ENCODE data around the gene ASH1L. TPM values are rescaled to one million over a fixed set of nuclear protein-coding genes. Genes with fewer than 3 reads are reported as not detected.

Gene ASH1L
- total and polyA plus RNA-seq, 3 donors from 2014 or later: 20.6 to 93.0 (median 87.6) TPM

DNA sequence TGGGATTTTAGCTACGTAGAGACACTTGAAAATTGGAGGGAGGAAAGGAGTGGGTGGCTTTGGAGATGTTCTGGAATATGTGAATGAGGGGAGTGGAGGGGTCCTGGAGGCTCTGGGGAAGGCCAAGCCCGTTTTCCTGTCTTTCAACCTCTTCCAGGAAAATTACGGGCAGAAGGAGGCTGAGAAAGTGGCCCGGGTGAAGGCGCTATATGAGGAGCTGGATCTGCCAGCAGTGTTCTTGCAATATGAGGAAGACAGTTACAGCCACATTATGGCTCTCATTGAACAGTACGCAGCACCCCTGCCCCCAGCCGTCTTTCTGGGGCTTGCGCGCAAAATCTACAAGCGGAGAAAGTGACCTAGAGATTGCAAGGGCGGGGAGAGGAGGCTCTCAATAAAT, 242.4 kb downstream of the ASH1L start:
- no peaks in the 10 kb centered on the region for H3K9me3 ChIP-seq
- 33 to 35% methylated on average over 11 of the region's 11 CpGs for WGBS, 2 donors
- H3K4me3 ChIP-seq: peak overlapping the region; percentile 56 to 60
- H3K4me1 ChIP-seq: peaks cover 14% of the 10 kb centered on the region
- H3K36me3 ChIP-seq (ENCODE audit: low read depth, missing control alignments): no peaks in the 10 kb centered on the region
- intact Hi-C loops (cut with DNase I; ENCODE audit: low total_unique reads): loop anchor here (10.0 kb wide), 2 partner anchors 65 to 275 kb away; partner anchors contain the start of gene ENTREP3
- H3K27me3 ChIP-seq: no peaks in the 10 kb centered on the region
- DNase-seq: no peak
- no peak for TF ChIP-seq POLR2A (IDR thresholded peaks at IDR 0.05)
- TF ChIP-seq, protein P1, sequence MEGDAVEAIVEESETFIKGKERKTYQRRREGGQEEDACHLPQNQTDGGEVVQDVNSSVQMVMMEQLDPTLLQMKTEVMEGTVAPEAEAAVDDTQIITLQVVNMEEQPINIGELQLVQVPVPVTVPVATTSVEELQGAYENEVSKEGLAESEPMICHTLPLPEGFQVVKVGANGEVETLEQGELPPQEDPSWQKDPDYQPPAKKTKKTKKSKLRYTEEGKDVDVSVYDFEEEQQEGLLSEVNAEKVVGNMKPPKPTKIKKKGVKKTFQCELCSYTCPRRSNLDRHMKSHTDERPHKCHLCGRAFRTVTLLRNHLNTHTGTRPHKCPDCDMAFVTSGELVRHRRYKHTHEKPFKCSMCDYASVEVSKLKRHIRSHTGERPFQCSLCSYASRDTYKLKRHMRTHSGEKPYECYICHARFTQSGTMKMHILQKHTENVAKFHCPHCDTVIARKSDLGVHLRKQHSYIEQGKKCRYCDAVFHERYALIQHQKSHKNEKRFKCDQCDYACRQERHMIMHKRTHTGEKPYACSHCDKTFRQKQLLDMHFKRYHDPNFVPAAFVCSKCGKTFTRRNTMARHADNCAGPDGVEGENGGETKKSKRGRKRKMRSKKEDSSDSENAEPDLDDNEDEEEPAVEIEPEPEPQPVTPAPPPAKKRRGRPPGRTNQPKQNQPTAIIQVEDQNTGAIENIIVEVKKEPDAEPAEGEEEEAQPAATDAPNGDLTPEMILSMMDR (IDR thresholded peaks at IDR 0.05): no peak
- peak overlapping the region in 1 of 2 donors; percentile 90 for H3K27ac ChIP-seq

DNA sequence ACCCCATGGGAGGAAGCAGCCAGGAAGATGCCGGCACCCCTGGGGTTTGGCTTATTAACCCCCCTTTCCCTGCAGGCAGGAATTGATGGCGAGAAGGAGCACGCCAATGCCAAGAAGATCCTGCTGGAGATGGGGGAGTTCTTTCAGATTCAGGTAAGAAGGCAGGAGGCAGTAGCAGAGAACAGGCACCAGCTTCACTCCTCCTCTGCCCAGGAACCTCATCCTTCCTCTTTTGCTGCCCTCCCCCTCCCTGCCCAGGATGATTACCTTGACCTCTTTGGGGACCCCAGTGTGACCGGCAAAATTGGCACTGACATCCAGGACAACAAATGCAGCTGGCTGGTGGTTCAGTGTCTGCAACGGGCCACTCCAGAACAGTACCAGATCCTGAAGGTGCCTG, 243.1 kb downstream of the ASH1L start:
- Histone ChIP-seq H3K27ac (no peak overlapping the region), H3K4me3 (no peak overlapping the region), H3K9me3 (no peaks in the 10 kb centered on the region), H3K36me3 (ENCODE audit: low read depth, missing control alignments) (no peaks in the 10 kb centered on the region), H3K27me3 (no peaks in the 10 kb centered on the region), H3K4me1 (peaks cover 12% of the 10 kb centered on the region)
- 71 to 77% methylated on average over 5 of the region's 5 CpGs for WGBS, 2 donors
- no peak for TF ChIP-seq POLR2A (IDR thresholded peaks at IDR 0.05)
- TF ChIP-seq, protein P1 (IDR thresholded peaks at IDR 0.05): no peak
- intact Hi-C loops (cut with DNase I; ENCODE audit: low total_unique reads): no loop called here
- DNase-seq: no peak

DNA sequence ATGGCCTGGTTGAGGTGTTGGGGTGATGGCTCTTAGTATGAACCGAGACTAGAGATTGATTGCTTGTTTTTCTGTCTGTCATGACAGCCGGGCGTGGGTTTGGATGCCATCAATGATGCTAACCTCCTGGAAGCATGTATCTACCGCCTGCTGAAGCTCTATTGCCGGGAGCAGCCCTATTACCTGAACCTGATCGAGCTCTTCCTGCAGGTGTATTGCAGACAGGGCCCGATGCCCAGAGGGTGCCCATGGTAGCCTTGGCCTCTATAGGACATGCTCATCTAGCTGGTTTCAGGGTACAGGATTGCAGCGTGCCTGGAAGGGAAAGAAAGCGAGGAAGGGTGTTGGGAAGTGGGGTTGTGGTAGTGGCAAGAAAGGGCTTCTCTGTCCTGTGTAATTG, 244.5 kb downstream of the ASH1L start:
- no peak overlapping the region for H3K27ac ChIP-seq
- TF ChIP-seq POLR2A (IDR thresholded peaks at IDR 0.05): no peak
- TF ChIP-seq, protein P1 (IDR thresholded peaks at IDR 0.05): no peak
- no peaks in the 10 kb centered on the region for H3K9me3 ChIP-seq
- H3K4me1 ChIP-seq: peaks cover 12% of the 10 kb centered on the region
- H3K4me3 ChIP-seq: no peak overlapping the region
- no peaks in the 10 kb centered on the region for H3K27me3 ChIP-seq
- H3K36me3 ChIP-seq (ENCODE audit: low read depth, missing control alignments): no peaks in the 10 kb centered on the region
- intact Hi-C loops (cut with DNase I; ENCODE audit: low total_unique reads): no loop called here
- 93 to 96% methylated on average over 6 to 9 of the region's 9 CpGs for WGBS, 2 donors
- no peak for DNase-seq

DNA sequence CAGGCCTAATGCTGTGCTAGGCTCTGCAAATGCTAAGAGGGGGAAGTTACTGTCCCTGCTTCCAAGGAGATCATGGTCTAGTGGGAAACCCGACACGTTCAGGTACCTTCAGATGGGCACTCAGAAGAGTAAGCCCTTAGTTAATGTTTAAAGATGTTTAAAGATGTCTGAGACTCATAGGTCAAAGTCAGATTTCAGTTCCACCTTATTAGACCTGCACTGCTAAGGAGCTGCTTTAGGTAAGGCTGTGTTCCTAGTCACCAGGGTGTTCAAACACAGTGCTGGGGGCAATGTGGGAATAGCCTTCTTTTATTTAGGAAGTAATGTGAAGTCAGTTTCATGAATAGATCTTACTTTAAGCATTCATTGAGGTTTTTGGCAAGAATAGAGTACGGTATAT, 245.7 kb downstream of the ASH1L start:
- no peaks in the 10 kb centered on the region for H3K9me3 ChIP-seq
- no peak for DNase-seq
- H3K4me3 ChIP-seq: no peak overlapping the region
- H3K27ac ChIP-seq: no peak overlapping the region
- TF ChIP-seq, protein P1 (IDR thresholded peaks at IDR 0.05): no peak
- TF ChIP-seq POLR2A (IDR thresholded peaks at IDR 0.05): no peak
- WGBS, 2 donors: 87 to 93% methylated on average over 3 of the region's 3 CpGs
- H3K4me1 ChIP-seq: peaks cover 6% of the 10 kb centered on the region
- no peaks in the 10 kb centered on the region for H3K36me3 ChIP-seq (ENCODE audit: low read depth, missing control alignments)
- no peaks in the 10 kb centered on the region for H3K27me3 ChIP-seq
- intact Hi-C loops (cut with DNase I; ENCODE audit: low total_unique reads): no loop called here

DNA sequence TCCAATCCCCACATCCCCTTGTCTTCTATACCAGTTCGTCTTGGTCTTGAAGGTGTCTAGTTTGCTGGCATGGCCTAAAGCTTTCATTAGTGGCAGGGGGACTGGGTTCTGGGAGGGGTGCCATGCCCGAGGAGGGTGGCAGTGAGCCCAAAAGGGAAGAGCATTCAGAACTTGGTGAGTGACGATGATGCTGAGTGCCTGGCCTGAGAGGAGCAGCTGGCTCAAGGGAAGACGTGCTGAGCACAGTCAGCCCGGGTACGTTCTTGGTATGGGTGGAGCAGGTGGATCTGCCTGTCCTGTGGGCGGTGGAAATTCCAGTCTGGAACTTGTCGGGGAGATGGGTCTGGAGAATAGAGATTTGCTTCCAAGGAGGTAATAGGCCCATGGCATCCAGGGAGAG, 249.3 kb downstream of the ASH1L start:
- Histone ChIP-seq H3K9me3 (no peaks in the 10 kb centered on the region), H3K27me3 (no peaks in the 10 kb centered on the region), H3K4me3 (no peak overlapping the region), H3K27ac (no peak overlapping the region), H3K4me1 (peaks cover 9% of the 10 kb centered on the region), H3K36me3 (ENCODE audit: low read depth, missing control alignments) (no peaks in the 10 kb centered on the region)
- TF ChIP-seq, protein P1 (IDR thresholded peaks at IDR 0.05): no peak
- no peak for TF ChIP-seq POLR2A (IDR thresholded peaks at IDR 0.05)
- DNase-seq: no peak
- intact Hi-C loops (cut with DNase I; ENCODE audit: low total_unique reads): no loop called here
- WGBS, 2 donors: 71 to 89% methylated on average over 8 of the region's 8 CpGs
